ENCODE data around the gene KDM6B. TPM values are rescaled to one million over a fixed set of nuclear protein-coding genes. Genes with fewer than 3 reads are reported as not detected.

Gene KDM6B
- total RNA-seq, 1 experiment from 2014 or later = 28.9 TPM

DNA sequence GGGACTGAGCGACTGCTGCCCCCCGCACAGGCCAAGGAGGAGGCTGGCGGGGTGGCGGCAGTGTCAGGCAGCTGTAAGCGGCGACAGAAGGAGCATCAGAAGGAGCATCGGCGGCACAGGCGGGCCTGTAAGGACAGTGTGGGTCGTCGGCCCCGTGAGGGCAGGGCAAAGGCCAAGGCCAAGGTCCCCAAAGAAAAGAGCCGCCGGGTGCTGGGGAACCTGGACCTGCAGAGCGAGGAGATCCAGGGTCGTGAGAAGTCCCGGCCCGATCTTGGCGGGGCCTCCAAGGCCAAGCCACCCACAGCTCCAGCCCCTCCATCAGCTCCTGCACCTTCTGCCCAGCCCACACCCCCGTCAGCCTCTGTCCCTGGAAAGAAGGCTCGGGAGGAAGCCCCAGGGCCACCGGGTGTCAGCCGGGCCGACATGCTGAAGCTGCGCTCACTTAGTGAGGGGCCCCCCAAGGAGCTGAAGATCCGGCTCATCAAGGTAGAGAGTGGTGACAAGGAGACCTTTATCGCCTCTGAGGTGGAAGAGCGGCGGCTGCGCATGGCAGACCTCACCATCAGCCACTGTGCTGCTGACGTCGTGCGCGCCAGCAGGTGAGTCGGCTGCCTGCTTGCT is 15.2 kb downstream of the KDM6B start:
- Histone ChIP-seq H3T11ph (ENCODE audit: low read length) (no peak overlapping the region), H3K4ac (ENCODE audit: low read depth, low read length) (no peak overlapping the region), H4K91ac (ENCODE audit: insufficient read length, low read depth, low read length) (no peak overlapping the region), H3K9ac (ENCODE audit: extremely low read depth, insufficient read length, low read length) (no peak overlapping the region), H2BK20ac (ENCODE audit: low read depth, low read length, poor library complexity, severe bottlenecking) (no peak overlapping the region), H3K14ac (ENCODE audit: insufficient read depth, low read length) (no peak overlapping the region), H3K56ac (ENCODE audit: insufficient read length, low read depth, low read length) (no peak overlapping the region), H3K9me3 (ENCODE audit: control insufficient read depth, low read depth, low read length) (no peaks in the 10 kb centered on the region), H2AFZ (ENCODE audit: low read length) (no peak overlapping the region), H3K23ac (ENCODE audit: insufficient read length, low read depth, low read length) (no peak overlapping the region), H2BK120ac (ENCODE audit: low read depth, low read length, poor library complexity, severe bottlenecking) (no peak overlapping the region), H4K5ac (ENCODE audit: insufficient read length, low read depth, low read length) (no peak overlapping the region), H2AK5ac (ENCODE audit: insufficient read length, low read length) (no peak overlapping the region), H4K20me1 (ENCODE audit: control insufficient read depth, insufficient read depth, insufficient read length) (no peaks in the 10 kb centered on the region), H2BK12ac (ENCODE audit: insufficient read length, low read depth, low read length) (no peak overlapping the region), H3K27ac (ENCODE audit: insufficient read length, low read depth, low read length) (no peak overlapping the region), H3K27me3 (ENCODE audit: insufficient read depth, low read length) (peaks cover 15% of the 10 kb centered on the region; the same call in 1 of the 2 replicates), H3K79me2 (ENCODE audit: insufficient read depth, low read length) (no peaks in the 10 kb centered on the region), H3K79me1 (ENCODE audit: insufficient read depth, low read depth, low read length, poor library complexity, severe bottlenecking) (no peaks in the 10 kb centered on the region), H2BK15ac (ENCODE audit: low read depth, low read length) (no peak overlapping the region), H3K23me2 (ENCODE audit: insufficient read length, low read depth, low read length, poor library complexity, severe bottlenecking) (peaks cover 11% of the 10 kb centered on the region), H3K4me1 (ENCODE audit: insufficient read depth, low read length) (no peaks in the 10 kb centered on the region; the same call in 1 of the 2 replicates), H3K18ac (ENCODE audit: insufficient read length, low read depth, low read length) (no peak overlapping the region), H3K4me2 (ENCODE audit: insufficient read depth, insufficient read length, low read length) (no peak overlapping the region), H4K8ac (replicated peaks; ENCODE audit: insufficient read length, low read depth, low read length) (no peak overlapping the region), H2BK5ac (ENCODE audit: insufficient read length, low read length) (no peak overlapping the region)
- Mint-ChIP-seq H3K36me3 (ENCODE audit: insufficient read depth in 1 of 3, low read depth in 3 of 3) (peaks cover 2 to 47% (median 40%) of the 10 kb centered on the region in 3 experiments; a peak in 6 of 7 replicates), H3K4me1 (peaks cover 12 to 31% of the 10 kb centered on the region in 2 experiments), H3K4me3 (no peak overlapping the region), H3K27ac (no peak overlapping the region), H3K9me3 (no peaks in the 10 kb centered on the region), H3K27me3 (ENCODE audit: low read depth) (peaks cover 13% of the 10 kb centered on the region)
- no peak for TF ChIP-seq CTCF (conservative IDR thresholded peaks at IDR 0.05)
- no CpG with 5 or more reads among the region's 35 CpGs for WGBS (ENCODE audit: extremely low coverage, insufficient read length, low lambda C conversion rate)
- DNase-seq = no peak

Data from H9 (cell line).